H9 (cell line): ENCODE results near the gene AEBP2. TPM values are rescaled to one million over a fixed set of nuclear protein-coding genes. Genes with fewer than 3 reads are reported as not detected.

Experiments used
- DNase-seq: peaks from one replicate; pipeline ENCODE4 v3.0.0-alpha.2; 2017
- H2AFZ ChIP-seq: one replicate; pipeline ENCODE4 v1.6.1; 2013; ENCODE audit warnings: mild to moderate bottlenecking, low read length, control low read depth, moderate library complexity
- H2AK5ac ChIP-seq: 2 replicates; pipeline ENCODE4 v1.6.1; 2013; ENCODE audit warnings: low read length, control low read depth, mixed read lengths; ENCODE audit not compliant: insufficient read length
- H2BK120ac ChIP-seq: one replicate; pipeline ENCODE4 v1.6.1; 2013; ENCODE audit warnings: low read depth, mild to moderate bottlenecking, low read length, control low read depth, inconsistent platforms; ENCODE audit not compliant: poor library complexity, severe bottlenecking
- H2BK12ac ChIP-seq: 2 replicates; pipeline ENCODE4 v1.6.1; 2013; ENCODE audit warnings: low read length, control low read depth, mixed read lengths, low read depth; ENCODE audit not compliant: insufficient read length
- H2BK15ac ChIP-seq: 2 replicates; pipeline ENCODE4 v1.6.1; 2013; ENCODE audit warnings: low read depth, low read length, control low read depth
- H2BK20ac ChIP-seq: one replicate; pipeline ENCODE4 v1.6.1; 2013; ENCODE audit warnings: low read depth, mild to moderate bottlenecking, low read length, control low read depth, inconsistent platforms; ENCODE audit not compliant: poor library complexity, severe bottlenecking
- H2BK5ac ChIP-seq: 2 replicates; pipeline ENCODE4 v1.6.1; 2013; ENCODE audit warnings: low read length, control low read depth, mixed read lengths; ENCODE audit not compliant: insufficient read length
- H3K14ac ChIP-seq: 2 replicates; pipeline ENCODE4 v1.6.1; 2013; ENCODE audit warnings: low read length, control low read depth; ENCODE audit not compliant: insufficient read depth
- H3K18ac ChIP-seq: 2 replicates; pipeline ENCODE4 v1.6.1; 2013; ENCODE audit warnings: low read depth, mild to moderate bottlenecking, mixed read lengths, low read length, control low read depth; ENCODE audit not compliant: insufficient read length
- H3K23ac ChIP-seq: 2 replicates; pipeline ENCODE4 v1.6.1; 2013; ENCODE audit warnings: low read length, control low read depth, mixed read lengths, low read depth; ENCODE audit not compliant: insufficient read length
- H3K23me2 ChIP-seq: 2 replicates; pipeline ENCODE4 v1.6.1; 2013; ENCODE audit warnings: low read depth, mild to moderate bottlenecking, mixed read lengths, low read length, control low read depth; ENCODE audit not compliant: insufficient read length, poor library complexity, severe bottlenecking
- H3K27ac ChIP-seq: 2 replicates; pipeline ENCODE4 v1.5.1; 2013; ENCODE audit warnings: low read length, control low read depth, mixed read lengths, low read depth; ENCODE audit not compliant: insufficient read length
- H3K27me3 ChIP-seq: 2 replicates; pipeline ENCODE4 v1.6.1; 2013; ENCODE audit warnings: low read length, control low read depth, inconsistent platforms; ENCODE audit not compliant: insufficient read depth
- H3K4ac ChIP-seq: 2 replicates; pipeline ENCODE4 v1.6.1; 2013; ENCODE audit warnings: low read depth, mild to moderate bottlenecking, control low read depth, inconsistent platforms, low read length, moderate library complexity
- H3K4me1 ChIP-seq: 2 replicates; pipeline ENCODE4 v1.6.1; 2013; ENCODE audit warnings: low read length, control low read depth, inconsistent platforms; ENCODE audit not compliant: insufficient read depth
- H3K4me2 ChIP-seq: 2 replicates; pipeline ENCODE4 v1.6.1; 2013; ENCODE audit warnings: low read length, control low read depth, mixed read lengths; ENCODE audit not compliant: insufficient read length, insufficient read depth
- H3K56ac ChIP-seq: 2 replicates; pipeline ENCODE4 v1.6.1; 2013; ENCODE audit warnings: low read depth, mild to moderate bottlenecking, mixed read lengths, low read length, control low read depth; ENCODE audit not compliant: insufficient read length
- H3K79me1 ChIP-seq: 2 replicates; pipeline ENCODE4 v1.6.1; 2013; ENCODE audit warnings: low read depth, mild to moderate bottlenecking, moderate library complexity, low read length, control low read depth, inconsistent platforms; ENCODE audit not compliant: insufficient read depth, poor library complexity, severe bottlenecking
- H3K79me2 ChIP-seq: 2 replicates; pipeline ENCODE4 v1.6.1; 2013; ENCODE audit warnings: low read length, control low read depth, inconsistent platforms; ENCODE audit not compliant: insufficient read depth
- H3K9ac ChIP-seq: 2 replicates; pipeline ENCODE4 v1.6.1; 2013; ENCODE audit warnings: low read length, control low read depth, mixed read lengths; ENCODE audit not compliant: insufficient read length; ENCODE audit errors: extremely low read depth
- H3K9me3 ChIP-seq: one replicate; pipeline ENCODE4 v1.6.1; 2013; ENCODE audit warnings: low read depth, low read length, inconsistent platforms; ENCODE audit not compliant: control insufficient read depth
- H3T11ph ChIP-seq: one replicate; pipeline ENCODE4 v1.6.1; 2013; ENCODE audit warnings: mild to moderate bottlenecking, low read length, control low read depth, inconsistent platforms
- H4K20me1 ChIP-seq: one replicate; pipeline ENCODE4 v1.6.1; 2013; ENCODE audit not compliant: control insufficient read depth, insufficient read length, insufficient read depth
- H4K5ac ChIP-seq: 2 replicates; pipeline ENCODE4 v1.6.1; 2013; ENCODE audit warnings: low read depth, mild to moderate bottlenecking, mixed read lengths, low read length, control low read depth; ENCODE audit not compliant: insufficient read length
- H4K8ac ChIP-seq: replicated peaks from 2 replicates; pipeline ENCODE4 v1.6.1; 2013; ENCODE audit warnings: low read length, control low read depth, mixed read lengths, low read depth; ENCODE audit not compliant: insufficient read length
- H4K91ac ChIP-seq: 2 replicates; pipeline ENCODE4 v1.6.1; 2013; ENCODE audit warnings: low read depth, mild to moderate bottlenecking, moderate library complexity, mixed read lengths, low read length, control low read depth; ENCODE audit not compliant: insufficient read length
- H3K27ac Mint-ChIP-seq, 3 experiments: 2 replicates in 2 of 3; 3 replicates in 1 of 3; pipeline ENCODE4 v1.8.0; 2020 to 2021; ENCODE audit warnings: mixed read lengths in 3 of 3, mild to moderate bottlenecking in 1 of 3, moderate library complexity in 1 of 3
- H3K27me3 Mint-ChIP-seq: 2 replicates; pipeline ENCODE4 v1.8.0; 2021; ENCODE audit warnings: low read depth, mild to moderate bottlenecking, moderate library complexity, mixed read lengths
- H3K36me3 Mint-ChIP-seq, 3 experiments: 2 replicates in 2 of 3; 3 replicates in 1 of 3; pipeline ENCODE4 v1.8.0; 2020 to 2021; ENCODE audit warnings: low read depth in 3 of 3, mixed read lengths in 3 of 3; ENCODE audit not compliant: insufficient read depth in 1 of 3
- H3K4me1 Mint-ChIP-seq, 2 experiments: 2 replicates each; pipeline ENCODE4 v1.8.0; 2020; ENCODE audit warnings: mixed read lengths in 2 of 2
- H3K4me3 Mint-ChIP-seq, 2 experiments: 2 replicates in 1 of 2; 3 replicates in 1 of 2; pipeline ENCODE4 v1.8.0; 2020 to 2021; ENCODE audit warnings: mild to moderate bottlenecking in 2 of 2, mixed read lengths in 2 of 2, moderate library complexity in 1 of 2
- H3K9me3 Mint-ChIP-seq, 2 experiments: 2 replicates in 1 of 2; 3 replicates in 1 of 2; pipeline ENCODE4 v1.8.0; 2020; ENCODE audit warnings: mild to moderate bottlenecking in 2 of 2, mixed read lengths in 2 of 2, moderate library complexity in 1 of 2
- CTCF ChIP-seq: fragments of 200-600 bp; sonication (generic); conservative IDR thresholded peaks from 3 replicates; pipeline ENCODE4 v1.8.0; 2021; ENCODE audit warnings: antibody characterized with exemption, mild to moderate bottlenecking
- WGBS: extraction: QIAGEN DNeasy Blood & Tissue Kit; methylation state at CpG from one replicate; pipeline ENCODE4 v1.1.7; 2013; ENCODE audit warnings: missing lambda C conversion rate, low lambda C conversion rate, mixed read lengths; ENCODE audit not compliant: insufficient read length; ENCODE audit errors: extremely low coverage; 5-methylcytosine and 5-hydroxymethylcytosine counted together
- total RNA-seq: library from RNA; stranded (reverse); gene quantifications from 2 replicates; pipeline ENCODE4 v1.2.1, GENCODE V29; 2021

The AEBP2 gene
- total RNA-seq, 1 experiment from 2014 or later: 82.8 TPM

GRCh38 chr12:19457561-19457960 is 18.3 kb downstream of the AEBP2 start:
- H3K79me1 ChIP-seq: no peaks in the 10 kb centered on the region
- no peak for TF ChIP-seq CTCF
- H4K20me1 ChIP-seq: no peaks in the 10 kb centered on the region
- H3K4me1 ChIP-seq: peaks cover 4% of the 10 kb centered on the region; the same call in 1 of the 2 replicates
- H3K36me3 Mint-ChIP-seq: peaks cover 13 to 54% (median 33%) of the 10 kb centered on the region in 3 experiments; a peak in 6 of 7 replicates
- peaks cover 63% of the 10 kb centered on the region for H3K79me2 ChIP-seq
- H2AK5ac ChIP-seq: no peak overlapping the region
- no peak overlapping the region for H3K18ac ChIP-seq
- H3K4ac ChIP-seq: no peak overlapping the region
- DNase-seq: no peak
- H3K9me3 Mint-ChIP-seq: no peaks in the 10 kb centered on the region
- peaks cover 50 to 61% of the 10 kb centered on the region in 2 experiments for H3K4me1 Mint-ChIP-seq
- H2BK120ac ChIP-seq: no peak overlapping the region
- no peak overlapping the region for H3K14ac ChIP-seq
- no peak overlapping the region for H4K8ac ChIP-seq
- no peaks in the 10 kb centered on the region for H3K9me3 ChIP-seq
- no peak overlapping the region for H3K4me3 Mint-ChIP-seq
- H3K27me3 ChIP-seq: no peaks in the 10 kb centered on the region; the same call in 1 of the 2 replicates
- no peak overlapping the region for H4K91ac ChIP-seq
- H2BK20ac ChIP-seq: no peak overlapping the region
- H3K9ac ChIP-seq: no peak overlapping the region
- no peak overlapping the region for H2BK15ac ChIP-seq
- no peak overlapping the region for H3K27ac ChIP-seq
- no peak overlapping the region for H2BK5ac ChIP-seq
- H3K56ac ChIP-seq: no peak overlapping the region
- no peak overlapping the region for H3T11ph ChIP-seq
- WGBS: no CpG with 5 or more reads among the region's 6 CpGs
- H3K23me2 ChIP-seq: no peaks in the 10 kb centered on the region
- H3K27me3 Mint-ChIP-seq: no peaks in the 10 kb centered on the region
- H2BK12ac ChIP-seq: no peak overlapping the region
- peak overlapping the region in 2 of 3 experiments; percentile 30 to 78; a peak in 3 of 7 replicates for H3K27ac Mint-ChIP-seq
- no peak overlapping the region for H2AFZ ChIP-seq
- H3K4me2 ChIP-seq: no peak overlapping the region
- H3K23ac ChIP-seq: no peak overlapping the region
- H4K5ac ChIP-seq: no peak overlapping the region
